ENCODE data around the gene MBOAT1. TPM values are rescaled to one million over a fixed set of nuclear protein-coding genes. Genes with fewer than 3 reads are reported as not detected.
"Not testable (repeated sequence)": the region's sequence is repeated elsewhere in the genome, so short reads cannot be mapped to it uniquely, and the experiment has no call there.

MBOAT1 gene
- total RNA-seq = 4.6 TPM

DNA sequence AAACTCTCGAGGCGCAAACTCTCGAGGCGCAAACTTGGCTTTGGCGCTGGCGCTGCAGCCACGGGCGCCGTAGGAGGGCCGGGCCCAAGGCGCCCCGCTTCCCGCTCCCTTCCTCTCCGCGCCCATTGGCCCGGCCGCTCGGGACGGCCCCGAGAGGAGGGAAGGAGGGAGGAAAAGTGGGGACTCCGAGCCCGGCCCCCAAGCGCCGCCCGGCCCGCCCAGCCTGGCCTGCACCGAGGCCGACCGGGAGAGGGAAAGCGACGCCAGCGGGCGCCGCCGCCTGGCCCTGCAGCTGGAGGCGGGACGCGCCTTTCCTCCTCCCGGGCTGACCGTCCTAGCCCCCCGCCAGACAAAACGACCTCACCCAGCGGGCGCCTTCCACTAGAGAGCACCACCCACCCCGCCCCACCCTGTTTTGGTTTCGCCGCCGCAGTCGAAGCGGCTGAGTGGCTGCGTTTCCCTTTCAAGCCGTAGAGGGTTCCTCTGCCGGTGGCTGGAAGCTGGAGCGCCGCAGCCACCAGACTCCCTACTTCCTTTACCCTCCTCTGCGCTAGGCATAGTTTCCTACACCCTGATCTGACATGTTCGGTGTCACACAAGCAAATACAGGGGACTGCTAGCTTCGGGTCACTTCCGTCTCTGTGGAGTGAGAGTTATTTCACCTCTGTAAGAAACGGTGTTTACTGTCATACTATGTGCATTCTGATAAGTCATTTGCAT lies at the start of gene MBOAT1:
Gene MBOAT1 (minus strand): TSS at position 78 of the 720 bp plus-strand sequence. CDS start 235 bp downstream, outside the sequence.
- peak; percentile 96 for ATAC-seq
- DNase-seq (ENCODE audit: low spot score) = peak; percentile 93

GRCh38 chr6:20261685-20262084 lies 49.4 kb upstream of the MBOAT1 start:
- ATAC-seq (no peak), DNase-seq (ENCODE audit: low spot score) (no peak)

DNA sequence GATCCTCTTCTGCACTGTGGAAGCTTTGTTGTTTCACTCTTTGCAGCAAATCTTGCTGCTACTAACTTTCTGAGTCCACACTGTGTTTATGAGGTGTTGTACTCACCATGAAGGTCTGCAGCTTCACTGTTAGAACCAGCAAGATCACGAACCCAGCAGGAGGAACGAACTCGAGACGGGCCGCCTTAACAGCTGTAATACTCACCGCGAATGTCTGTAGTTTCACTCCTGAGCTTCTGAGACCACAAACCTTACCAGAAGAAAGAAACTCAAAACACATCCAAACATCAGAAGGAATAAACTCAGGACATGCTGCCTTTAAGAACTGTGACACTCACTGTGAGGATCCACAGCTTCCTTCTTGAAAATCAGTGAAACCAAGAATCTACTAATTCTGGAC lies 48.1 kb upstream of the MBOAT1 start:
- DNase-seq (ENCODE audit: low spot score) (no peak), ATAC-seq (no peak)

- ATAC-seq (no peak), DNase-seq (ENCODE audit: low spot score) (no peak)
Observed at GRCh38 chr6:20259316-20260049, 47.2 kb upstream of the MBOAT1 start.

DNA sequence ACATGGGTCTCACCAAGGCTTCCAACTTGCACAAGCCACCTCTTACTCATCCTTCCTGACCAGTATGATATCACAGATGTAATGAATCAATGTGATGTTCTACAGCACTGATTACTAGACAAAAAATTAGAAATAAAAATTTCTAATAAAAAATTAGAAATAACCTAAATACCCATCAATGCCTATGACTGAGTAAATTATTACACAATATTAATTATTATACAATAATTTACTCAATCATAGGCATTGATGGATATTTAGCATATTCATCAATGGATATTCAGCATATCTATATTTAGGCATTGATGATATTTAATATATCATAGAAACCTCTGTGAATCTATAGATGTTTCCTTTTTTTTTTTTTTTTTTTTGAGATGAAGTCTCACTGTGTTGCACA lies 43.2 kb upstream of the MBOAT1 start:
- no peak for DNase-seq (ENCODE audit: low spot score)
- ATAC-seq = no peak

DNA sequence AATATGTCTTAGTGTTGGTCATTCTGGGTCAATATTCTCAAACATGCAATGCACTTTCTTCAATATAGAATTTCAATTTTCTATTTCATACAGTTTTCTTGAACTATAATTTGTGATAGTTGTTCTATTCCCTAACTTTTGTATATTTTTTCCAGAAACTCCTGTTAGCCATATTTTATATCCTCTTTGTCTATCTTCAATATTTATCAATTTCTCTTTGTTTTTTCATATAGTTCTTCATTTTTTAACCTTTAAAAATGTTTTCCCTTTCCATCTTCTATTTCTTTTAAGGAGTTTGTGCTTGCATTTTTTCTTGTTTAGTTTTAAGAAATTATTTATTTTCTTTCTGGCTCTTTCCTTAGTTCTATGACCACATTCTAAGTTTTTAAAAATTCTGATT lies 42.0 kb upstream of the MBOAT1 start:
- DNase-seq (ENCODE audit: low spot score) (no peak), ATAC-seq (no peak)

GRCh38 chr6:20253021-20253420 lies 40.8 kb upstream of the MBOAT1 start:
- ATAC-seq (no peak), DNase-seq (ENCODE audit: low spot score) (no peak)

- ATAC-seq (no peak), DNase-seq (ENCODE audit: low spot score) (no peak)
Observed at GRCh38 chr6:20252311-20252710, 40.0 kb upstream of the MBOAT1 start.

DNA sequence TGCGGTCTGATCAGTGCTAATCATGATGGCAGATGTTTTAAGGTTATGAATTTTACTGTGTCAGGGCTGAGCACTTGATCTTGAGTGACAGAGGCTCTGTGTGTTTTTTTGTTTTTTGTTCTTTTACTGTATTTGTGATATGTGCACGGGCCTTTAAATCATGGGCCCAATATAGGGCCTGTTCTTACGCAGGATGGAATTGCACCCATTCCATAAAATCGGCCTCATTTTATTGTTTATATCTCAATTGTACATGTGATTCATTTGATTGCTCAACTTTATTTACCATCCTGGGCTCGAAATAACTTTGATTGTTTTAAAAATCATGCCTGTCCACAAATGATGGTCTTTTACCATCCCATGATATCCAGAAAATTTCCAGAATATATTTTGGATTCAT lies 39.3 kb upstream of the MBOAT1 start:
- no peak for ATAC-seq
- DNase-seq (ENCODE audit: low spot score) = no peak

GRCh38 chr6:20246125-20246524 lies 33.9 kb upstream of the MBOAT1 start:
- no peak for DNase-seq (ENCODE audit: low spot score)
- no peak for ATAC-seq

DNA sequence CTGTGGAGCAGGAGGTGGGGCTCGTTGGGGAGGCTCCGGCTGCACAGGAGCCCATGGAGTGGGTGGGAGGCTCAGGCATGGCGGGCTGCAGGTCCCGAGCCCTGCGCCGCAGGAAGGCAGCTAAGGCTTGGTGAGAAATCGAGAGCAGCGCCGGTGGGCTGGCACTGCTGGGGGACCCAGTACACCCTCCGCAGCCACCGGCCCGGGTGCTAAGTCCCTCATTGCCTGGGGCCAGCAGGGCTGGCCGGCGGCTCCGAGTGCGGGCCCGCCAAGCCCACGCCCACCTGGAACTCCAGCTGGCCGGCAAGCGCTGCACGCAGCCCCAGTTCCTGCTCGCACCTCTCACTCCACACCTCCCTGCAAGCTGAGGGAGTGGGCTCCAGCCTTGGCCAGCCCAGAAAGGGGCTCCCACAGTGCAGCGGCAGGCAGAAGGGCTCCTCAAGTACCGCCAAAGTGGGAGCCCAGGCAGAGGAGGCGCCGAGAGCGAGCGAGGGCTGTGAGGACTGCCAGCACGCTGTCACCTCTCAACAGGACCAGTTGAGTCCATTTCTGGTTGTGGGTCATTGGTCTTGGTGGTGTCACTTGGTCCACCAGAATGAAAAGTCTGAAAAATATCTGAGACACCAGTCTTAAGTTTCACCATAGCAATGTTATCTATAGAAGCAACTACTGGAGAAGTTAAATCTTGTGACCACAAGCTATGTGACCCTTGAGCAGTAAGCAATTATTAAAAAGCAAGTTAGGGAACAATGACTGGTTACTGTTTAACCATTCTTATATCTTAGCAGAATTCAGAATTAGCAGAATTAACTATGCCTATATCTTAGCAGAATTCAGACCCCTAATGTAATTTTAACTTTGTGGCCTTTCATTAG lies 32.8 kb upstream of the MBOAT1 start:
- not testable (repeated sequence) for DNase-seq (ENCODE audit: low spot score); ATAC-seq

DNA sequence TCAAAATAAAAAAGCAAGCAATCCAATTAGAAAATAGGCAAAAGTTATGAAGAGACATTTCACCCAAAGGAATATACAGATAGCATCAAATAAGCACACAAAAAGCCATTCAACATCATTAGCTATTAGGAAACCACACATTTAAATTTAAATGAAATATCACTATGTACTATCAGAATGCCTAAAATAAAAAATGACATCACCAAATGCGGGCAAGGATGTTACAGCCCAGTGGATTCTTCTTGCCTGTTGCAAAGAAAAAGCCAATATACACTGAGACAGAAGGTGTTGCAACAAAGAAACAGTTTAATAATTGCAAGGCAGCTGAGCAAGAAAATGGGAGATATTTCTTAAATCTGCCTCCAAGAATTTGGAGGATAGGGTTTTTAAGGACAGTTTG lies 31.0 kb upstream of the MBOAT1 start:
- no peak for DNase-seq (ENCODE audit: low spot score)
- ATAC-seq = no peak

- DNase-seq (ENCODE audit: low spot score) (no peak), ATAC-seq (no peak)
Observed at GRCh38 chr6:20242397-20242796, 30.1 kb upstream of the MBOAT1 start.

DNA sequence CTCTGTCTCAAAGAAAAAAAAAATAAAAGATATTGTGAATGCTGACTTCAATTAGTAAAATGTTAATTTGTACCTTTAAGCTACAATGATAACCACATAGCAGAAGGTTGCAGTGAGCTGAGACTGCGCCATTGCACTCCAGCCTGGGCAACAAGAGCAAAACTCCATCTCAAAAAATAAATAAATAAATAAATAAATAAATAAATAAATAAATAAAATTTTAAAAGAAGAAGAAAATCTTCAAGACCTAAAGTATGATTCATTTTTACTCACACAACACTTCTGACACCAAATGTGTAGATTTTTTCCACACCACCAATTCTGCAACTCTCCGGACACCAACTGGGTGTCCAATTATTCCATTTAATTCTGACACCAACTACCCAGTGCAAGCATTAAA lies 28.8 kb upstream of the MBOAT1 start:
- ATAC-seq (no peak), DNase-seq (ENCODE audit: low spot score) (no peak)

- ATAC-seq (no peak), DNase-seq (ENCODE audit: low spot score) (no peak)
Observed at GRCh38 chr6:20238688-20239587, 26.7 kb upstream of the MBOAT1 start.

GRCh38 chr6:20237677-20238460 lies 25.6 kb upstream of the MBOAT1 start:
- DNase-seq (ENCODE audit: low spot score) = no peak

DNA sequence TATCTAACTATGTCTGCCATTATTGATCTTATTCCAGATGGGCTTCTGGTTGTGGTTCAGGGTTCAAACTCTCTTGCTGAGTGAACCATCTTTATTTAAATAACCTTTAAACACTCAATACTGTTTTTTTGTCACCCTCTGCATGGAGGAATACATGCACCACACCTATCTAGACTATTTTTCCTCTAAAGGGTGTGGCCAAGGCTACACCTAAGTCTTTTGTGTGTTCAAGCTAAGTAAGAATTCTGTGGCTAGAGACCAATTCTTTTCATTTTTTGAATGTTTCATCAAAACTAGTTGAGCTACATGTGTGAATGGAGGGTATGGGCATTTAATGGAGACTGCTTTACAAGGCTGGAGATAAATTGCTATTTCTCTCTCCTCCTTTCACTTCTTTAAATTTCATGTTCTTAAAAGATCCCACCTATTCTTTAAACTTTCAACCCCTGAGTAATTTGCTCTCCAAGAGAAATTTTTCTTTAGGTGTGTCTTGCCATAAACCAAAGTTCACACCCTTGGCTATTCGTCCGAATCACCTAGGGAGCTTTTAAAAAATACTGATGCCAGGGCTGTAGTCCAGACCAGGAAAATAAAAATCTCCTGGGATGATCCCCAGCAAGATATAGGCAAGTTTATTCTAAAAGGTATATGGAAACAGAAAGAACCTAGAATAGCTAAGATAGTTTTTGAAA lies 24.8 kb upstream of the MBOAT1 start:
- ATAC-seq (peak; percentile 33), DNase-seq (ENCODE audit: low spot score) (no peak)

More at GRCh38 chr6:20237677-20238460, 25.6 kb upstream of the MBOAT1 start:
- ATAC-seq = no peak

- ATAC-seq = no peak
Observed at GRCh38 chr6:20236344-20236743, 24.1 kb upstream of the MBOAT1 start.

GRCh38 chr6:20235041-20235440 lies 22.8 kb upstream of the MBOAT1 start:
- DNase-seq (ENCODE audit: low spot score) (no peak), ATAC-seq (no peak)

More at GRCh38 chr6:20236344-20236743, 24.1 kb upstream of the MBOAT1 start:
- no peak for DNase-seq (ENCODE audit: low spot score)
